Measurements from ENCODE around the gene STRA8. TPM values are rescaled to one million over a fixed set of nuclear protein-coding genes. Genes with fewer than 3 reads are reported as not detected.
A peak's percentile ranks its signal among the peaks of the same experiment; 100 is the strongest.

Gene STRA8
- polyA plus RNA-seq, 1 donor (not counting 4 experiments of a cell fraction or from before 2014, with no cell fraction given): not detected

- Histone ChIP-seq H3K9me3 (ENCODE audit: control insufficient read depth, low read depth, low read length) (no peaks in the 10 kb centered on the region), H3K9ac (ENCODE audit: control insufficient read depth, extremely low read depth, insufficient read depth, low read length) (no peak overlapping the region), H3K27ac (ENCODE audit: control insufficient read depth, insufficient read depth, low read length) (peak overlapping the region; percentile 96), H3K4me1 (ENCODE audit: control insufficient read depth, extremely low read depth, insufficient read depth, low read length) (peaks cover 28% of the 10 kb centered on the region), H3K36me3 (ENCODE audit: control insufficient read depth in 2 of 2, extremely low read depth in 1 of 2, insufficient read depth in 2 of 2, low read length in 2 of 2) (no peaks in the 10 kb centered on the region), H2AFZ (ENCODE audit: control insufficient read depth, low read length) (no peak overlapping the region), H3K4me2 (ENCODE audit: control insufficient read depth, extremely low read depth, insufficient read depth, low read depth, low read length) (no peak overlapping the region), H3K4me3 (ENCODE audit: control insufficient read depth in 2 of 3, extremely low read depth in 1 of 3, insufficient read depth in 2 of 3, low read depth in 1 of 3, low read length in 3 of 3) (no peak overlapping the region), H3K9me1 (ENCODE audit: control insufficient read depth, extremely low read depth, insufficient read depth, low read length) (no peaks in the 10 kb centered on the region), H3K79me2 (ENCODE audit: control insufficient read depth, insufficient read depth, low read length) (no peaks in the 10 kb centered on the region), H4K20me1 (ENCODE audit: control insufficient read depth, extremely low read depth, insufficient read depth, low read length) (no peaks in the 10 kb centered on the region), H3K27me3 (ENCODE audit: control insufficient read depth, extremely low read depth, insufficient read depth, low read length) (no peaks in the 10 kb centered on the region)
- DNase-seq (ENCODE audit: low read depth, low spot score): no peak
- dilution Hi-C loops (cut with MboI; ENCODE audit: extremely low pct_ligation_motif_present, low sequenced_read_pairs): no loop called here
- no peak for FAIRE-seq
- no peak for TF ChIP-seq EZH2 (IDR thresholded peaks at IDR 0.05; ENCODE audit: low read length)
These were observed 57.0 kb downstream of the STRA8 start for GRCh38 chr7:135290594-135290993.

DNA sequence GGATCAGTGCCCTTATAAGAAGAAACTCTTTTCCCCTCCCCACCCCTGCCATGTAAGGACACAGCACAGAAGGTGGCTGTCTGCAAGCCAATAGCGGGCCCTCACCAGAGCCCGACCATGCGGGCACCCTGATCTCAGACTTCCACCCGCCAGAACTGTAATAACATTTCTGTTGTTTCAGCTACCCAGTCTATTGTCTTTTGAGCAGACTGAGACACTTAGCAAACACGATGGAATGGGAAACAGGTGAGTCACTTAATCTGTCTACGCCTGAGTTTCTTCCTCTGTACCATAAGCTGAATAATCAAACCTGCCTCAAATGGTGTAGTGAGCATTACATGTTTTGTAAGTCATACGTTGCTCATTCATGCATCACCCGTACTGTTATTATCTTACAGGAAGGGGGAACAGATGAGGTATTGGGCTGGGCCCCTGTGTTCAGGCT, 58.2 kb downstream of the STRA8 start:
- peak overlapping the region; percentile 36 for H3K4me2 ChIP-seq (ENCODE audit: control insufficient read depth, extremely low read depth, insufficient read depth, low read depth, low read length)
- TF ChIP-seq EZH2 (IDR thresholded peaks at IDR 0.05; ENCODE audit: low read length) (no peak), CTCF (optimal IDR thresholded peaks at IDR 0.05 in 1 of 3, IDR thresholded peaks at IDR 0.05 in 1 of 3, conservative IDR thresholded peaks at IDR 0.05 in 1 of 3; ENCODE audit: extremely low read depth in 1 of 3, insufficient read depth in 2 of 3, low read length in 3 of 3) (no peak)
- H3K9ac ChIP-seq (ENCODE audit: control insufficient read depth, extremely low read depth, insufficient read depth, low read length): peak overlapping the region; percentile 74
- no peaks in the 10 kb centered on the region for H3K36me3 ChIP-seq (ENCODE audit: control insufficient read depth in 2 of 2, extremely low read depth in 1 of 2, insufficient read depth in 2 of 2, low read length in 2 of 2)
- H3K4me3 ChIP-seq (ENCODE audit: control insufficient read depth in 2 of 3, extremely low read depth in 1 of 3, insufficient read depth in 2 of 3, low read depth in 1 of 3, low read length in 3 of 3): no peak overlapping the region
- DNase-seq (ENCODE audit: low read depth, low spot score): peak; percentile 99
- H3K27ac ChIP-seq (ENCODE audit: control insufficient read depth, insufficient read depth, low read length): peak overlapping the region; percentile 96
- no peaks in the 10 kb centered on the region for H3K9me3 ChIP-seq (ENCODE audit: control insufficient read depth, low read depth, low read length)
- H4K20me1 ChIP-seq (ENCODE audit: control insufficient read depth, extremely low read depth, insufficient read depth, low read length): no peaks in the 10 kb centered on the region
- FAIRE-seq: peak; percentile 90
- dilution Hi-C loops (cut with MboI; ENCODE audit: extremely low pct_ligation_motif_present, low sequenced_read_pairs): no loop called here
- no peaks in the 10 kb centered on the region for H3K9me1 ChIP-seq (ENCODE audit: control insufficient read depth, extremely low read depth, insufficient read depth, low read length)
- no peak overlapping the region for H2AFZ ChIP-seq (ENCODE audit: control insufficient read depth, low read length)
- no peaks in the 10 kb centered on the region for H3K79me2 ChIP-seq (ENCODE audit: control insufficient read depth, insufficient read depth, low read length)
- no peaks in the 10 kb centered on the region for H3K27me3 ChIP-seq (ENCODE audit: control insufficient read depth, extremely low read depth, insufficient read depth, low read length)
- H3K4me1 ChIP-seq (ENCODE audit: control insufficient read depth, extremely low read depth, insufficient read depth, low read length): peaks cover 28% of the 10 kb centered on the region

DNA sequence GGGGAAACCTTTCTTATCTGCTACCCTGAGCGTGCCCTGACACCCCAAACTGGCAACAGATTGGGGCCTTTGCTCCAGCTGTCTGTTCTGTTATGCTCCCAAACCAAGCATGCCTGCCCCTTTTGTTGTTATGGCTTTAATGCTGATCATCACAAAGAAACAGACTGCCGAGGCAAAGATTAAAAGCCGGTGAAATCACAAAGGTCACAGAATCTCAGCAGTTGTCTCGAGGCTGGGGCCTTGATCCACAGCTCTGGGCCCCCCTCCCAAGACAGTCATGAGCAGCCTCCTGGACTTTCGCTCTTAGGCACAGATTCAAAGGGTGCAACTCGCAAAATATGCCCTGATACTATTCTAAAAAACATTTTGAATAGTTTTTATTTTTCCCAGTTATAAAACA, 65.6 kb downstream of the STRA8 start:
- TF ChIP-seq CTCF (optimal IDR thresholded peaks at IDR 0.05 in 1 of 3, IDR thresholded peaks at IDR 0.05 in 1 of 3, conservative IDR thresholded peaks at IDR 0.05 in 1 of 3; ENCODE audit: extremely low read depth in 1 of 3, insufficient read depth in 2 of 3, low read length in 3 of 3): no peak
- TF ChIP-seq EZH2 (IDR thresholded peaks at IDR 0.05; ENCODE audit: low read length): no peak
- no peak for DNase-seq (ENCODE audit: low read depth, low spot score)
- Histone ChIP-seq H3K9ac (ENCODE audit: control insufficient read depth, extremely low read depth, insufficient read depth, low read length) (no peak overlapping the region), H4K20me1 (ENCODE audit: control insufficient read depth, extremely low read depth, insufficient read depth, low read length) (no peaks in the 10 kb centered on the region), H3K4me1 (ENCODE audit: control insufficient read depth, extremely low read depth, insufficient read depth, low read length) (peaks cover 4% of the 10 kb centered on the region), H3K36me3 (ENCODE audit: control insufficient read depth in 2 of 2, extremely low read depth in 1 of 2, insufficient read depth in 2 of 2, low read length in 2 of 2) (no peaks in the 10 kb centered on the region), H2AFZ (ENCODE audit: control insufficient read depth, low read length) (no peak overlapping the region), H3K4me2 (ENCODE audit: control insufficient read depth, extremely low read depth, insufficient read depth, low read depth, low read length) (no peak overlapping the region), H3K79me2 (ENCODE audit: control insufficient read depth, insufficient read depth, low read length) (no peaks in the 10 kb centered on the region), H3K9me3 (ENCODE audit: control insufficient read depth, low read depth, low read length) (peaks cover 5% of the 10 kb centered on the region), H3K27me3 (ENCODE audit: control insufficient read depth, extremely low read depth, insufficient read depth, low read length) (no peaks in the 10 kb centered on the region), H3K4me3 (ENCODE audit: control insufficient read depth in 2 of 3, extremely low read depth in 1 of 3, insufficient read depth in 2 of 3, low read depth in 1 of 3, low read length in 3 of 3) (no peak overlapping the region), H3K27ac (ENCODE audit: control insufficient read depth, insufficient read depth, low read length) (no peak overlapping the region), H3K9me1 (ENCODE audit: control insufficient read depth, extremely low read depth, insufficient read depth, low read length) (no peaks in the 10 kb centered on the region)
- dilution Hi-C loops (cut with MboI; ENCODE audit: extremely low pct_ligation_motif_present, low sequenced_read_pairs): no loop called here
- no peak for FAIRE-seq
